HEK293T (cell line): ENCODE measurements around the gene TMEM37.
"Not testable (repeated sequence)": the region's sequence is repeated elsewhere in the genome, so short reads cannot be mapped to it uniquely, and the experiment has no call there.

ENCODE experiments used
- BHLHE40 ChIP-seq: fragments of 450-650 bp; IDR thresholded peaks from 2 replicates; pipeline ENCODE4 v1.6.1; 2016; ENCODE audit warnings: mild to moderate bottlenecking, moderate library complexity, borderline replicate concordance
- CTBP1 ChIP-seq: fragments of 450-650 bp; IDR thresholded peaks from 2 replicates; pipeline ENCODE4 v1.6.1; 2016; ENCODE audit warnings: borderline replicate concordance
- FOXA1 ChIP-seq: fragments of 450-650 bp; IDR thresholded peaks from 2 replicates; pipeline ENCODE4 v1.6.1; 2016; ENCODE audit warnings: mild to moderate bottlenecking
- FOXK2 ChIP-seq: fragments of 450-650 bp; IDR thresholded peaks from 2 replicates; pipeline ENCODE4 v1.6.1; 2016; ENCODE audit warnings: mild to moderate bottlenecking
- FOXM1 ChIP-seq: fragments of 450-650 bp; IDR thresholded peaks from 2 replicates; pipeline ENCODE4 v1.6.1; 2017; ENCODE audit warnings: mild to moderate bottlenecking, borderline replicate concordance
- NFRKB ChIP-seq: fragments of 450-650 bp; IDR thresholded peaks from 2 replicates; pipeline ENCODE4 v1.6.1; 2016; ENCODE audit warnings: mild to moderate bottlenecking, moderate library complexity
- SP1 ChIP-seq: fragments of 450-650 bp; IDR thresholded peaks from 2 replicates; pipeline ENCODE4 v1.6.1; 2017
- SUZ12 ChIP-seq: fragments of 450-650 bp; IDR thresholded peaks from 2 replicates; pipeline ENCODE4 v1.6.1; 2016; ENCODE audit warnings: mild to moderate bottlenecking
- ZNF384 ChIP-seq: fragments of 450-650 bp; IDR thresholded peaks from 2 replicates; pipeline ENCODE4 v1.6.1; 2016
- TF ChIP-seq, protein P1 (sequence below): fragments of 450-650 bp; IDR thresholded peaks from 2 replicates; pipeline ENCODE4 v1.6.1; 2016

DNA sequence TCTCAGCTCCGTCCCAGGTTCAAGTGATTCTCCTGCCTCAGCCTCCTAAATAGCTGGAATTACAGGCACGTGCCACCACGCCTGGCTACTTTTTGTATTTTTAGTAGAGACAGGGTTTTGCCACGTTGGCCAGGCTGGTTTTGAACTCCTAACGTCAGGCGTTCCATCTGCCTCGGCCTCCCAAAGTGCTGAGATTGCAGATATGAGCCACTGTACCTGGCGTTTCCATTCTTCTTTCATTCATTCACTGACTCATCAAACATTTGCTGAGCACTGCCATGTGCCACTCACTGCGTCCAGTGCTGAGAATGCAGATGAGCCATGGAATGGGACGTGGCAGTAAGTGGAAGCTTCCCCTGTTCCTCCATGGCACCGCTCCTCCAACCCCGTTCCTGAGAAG lies 28.0 kb upstream of the TMEM37 start:
- not testable (repeated sequence) for TF ChIP-seq FOXK2, SP1, FOXA1, NFRKB, BHLHE40, CTBP1, FOXM1, SUZ12, ZNF384
- TF ChIP-seq, protein P1, sequence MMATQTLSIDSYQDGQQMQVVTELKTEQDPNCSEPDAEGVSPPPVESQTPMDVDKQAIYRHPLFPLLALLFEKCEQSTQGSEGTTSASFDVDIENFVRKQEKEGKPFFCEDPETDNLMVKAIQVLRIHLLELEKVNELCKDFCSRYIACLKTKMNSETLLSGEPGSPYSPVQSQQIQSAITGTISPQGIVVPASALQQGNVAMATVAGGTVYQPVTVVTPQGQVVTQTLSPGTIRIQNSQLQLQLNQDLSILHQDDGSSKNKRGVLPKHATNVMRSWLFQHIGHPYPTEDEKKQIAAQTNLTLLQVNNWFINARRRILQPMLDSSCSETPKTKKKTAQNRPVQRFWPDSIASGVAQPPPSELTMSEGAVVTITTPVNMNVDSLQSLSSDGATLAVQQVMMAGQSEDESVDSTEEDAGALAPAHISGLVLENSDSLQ: not testable (repeated sequence)
